Esophagus squamous epithelium (tissue), 4 donors: ENCODE data around the gene ENTPD3.

ENCODE experiments used
- CTCF ChIP-seq, 6 experiments: fragments of 450-650 bp in 4 of 6; fragments of 200-600 bp in 2 of 6; sonication (generic) in 2 of 6; IDR thresholded peaks; one replicate each; pipeline ENCODE4 v1.5.1; 2016 to 2019; ENCODE audit warnings: antibody characterized with exemption in 6 of 6, mild to moderate bottlenecking in 4 of 6, moderate library complexity in 4 of 6
- POLR2A ChIP-seq, 4 donors: fragments of 450-650 bp; IDR thresholded peaks; one replicate each; pipeline ENCODE4 v1.6.1; 2017; ENCODE audit warnings: antibody characterized with exemption in 4 of 4, mild to moderate bottlenecking in 4 of 4, moderate library complexity in 3 of 4

- TF ChIP-seq CTCF (IDR thresholded peaks at IDR 0.05), result no peak
- TF ChIP-seq POLR2A (IDR thresholded peaks at IDR 0.05), result no peak
Measured at GRCh38 chr3:40414270-40414669, 27.3 kb downstream of the ENTPD3 start.
